ENCODE results near the gene SBK2.

- TF ChIP-seq CTCF (IDR thresholded peaks at IDR 0.05) (no peak), POLR2A (IDR thresholded peaks at IDR 0.05) (no peak)
These were observed 29.9 kb upstream of the SBK2 start for GRCh38 chr19:55566823-55567222.
